22Rv1 (cell line): ENCODE measurements around the gene ARPC2.

Experiments used
- H3K27ac ChIP-seq: fragments of 450-650 bp; 2 replicates; pipeline ENCODE4 v1.5.1; 2017
- ZFX ChIP-seq: fragments of 450-650 bp; IDR thresholded peaks from 2 replicates; pipeline ENCODE4 v1.6.1; 2017; ENCODE audit warnings: antibody characterized with exemption, borderline replicate concordance
- TF ChIP-seq, protein P1 (sequence below): fragments of 450-650 bp; IDR thresholded peaks from 2 replicates; pipeline ENCODE4 v1.5.1; 2017; ENCODE audit warnings: mild to moderate bottlenecking

Gene ARPC2

DNA sequence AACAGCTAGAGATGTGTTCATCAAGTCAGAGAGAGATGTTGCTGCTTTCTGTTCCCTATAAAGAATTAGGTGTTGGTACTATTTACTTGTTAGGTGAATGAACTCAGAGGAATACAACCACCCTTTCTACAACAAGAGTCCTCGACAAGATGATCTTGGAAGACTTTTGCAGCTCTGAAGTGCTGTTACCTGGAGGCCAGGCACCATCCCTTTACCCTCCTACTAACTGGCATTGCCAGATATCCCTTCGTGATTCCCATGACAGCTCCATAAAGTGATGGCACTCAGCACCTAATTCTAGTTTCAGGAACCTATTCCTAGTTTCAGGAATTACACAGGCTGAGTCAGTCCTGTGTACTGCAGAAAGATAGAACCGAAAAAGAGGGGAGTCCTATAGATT is 9.9 kb downstream of the ARPC2 start:
- TF ChIP-seq, protein P1, sequence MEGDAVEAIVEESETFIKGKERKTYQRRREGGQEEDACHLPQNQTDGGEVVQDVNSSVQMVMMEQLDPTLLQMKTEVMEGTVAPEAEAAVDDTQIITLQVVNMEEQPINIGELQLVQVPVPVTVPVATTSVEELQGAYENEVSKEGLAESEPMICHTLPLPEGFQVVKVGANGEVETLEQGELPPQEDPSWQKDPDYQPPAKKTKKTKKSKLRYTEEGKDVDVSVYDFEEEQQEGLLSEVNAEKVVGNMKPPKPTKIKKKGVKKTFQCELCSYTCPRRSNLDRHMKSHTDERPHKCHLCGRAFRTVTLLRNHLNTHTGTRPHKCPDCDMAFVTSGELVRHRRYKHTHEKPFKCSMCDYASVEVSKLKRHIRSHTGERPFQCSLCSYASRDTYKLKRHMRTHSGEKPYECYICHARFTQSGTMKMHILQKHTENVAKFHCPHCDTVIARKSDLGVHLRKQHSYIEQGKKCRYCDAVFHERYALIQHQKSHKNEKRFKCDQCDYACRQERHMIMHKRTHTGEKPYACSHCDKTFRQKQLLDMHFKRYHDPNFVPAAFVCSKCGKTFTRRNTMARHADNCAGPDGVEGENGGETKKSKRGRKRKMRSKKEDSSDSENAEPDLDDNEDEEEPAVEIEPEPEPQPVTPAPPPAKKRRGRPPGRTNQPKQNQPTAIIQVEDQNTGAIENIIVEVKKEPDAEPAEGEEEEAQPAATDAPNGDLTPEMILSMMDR: no peak
- TF ChIP-seq ZFX: no peak
- H3K27ac ChIP-seq: no peak overlapping the region

DNA sequence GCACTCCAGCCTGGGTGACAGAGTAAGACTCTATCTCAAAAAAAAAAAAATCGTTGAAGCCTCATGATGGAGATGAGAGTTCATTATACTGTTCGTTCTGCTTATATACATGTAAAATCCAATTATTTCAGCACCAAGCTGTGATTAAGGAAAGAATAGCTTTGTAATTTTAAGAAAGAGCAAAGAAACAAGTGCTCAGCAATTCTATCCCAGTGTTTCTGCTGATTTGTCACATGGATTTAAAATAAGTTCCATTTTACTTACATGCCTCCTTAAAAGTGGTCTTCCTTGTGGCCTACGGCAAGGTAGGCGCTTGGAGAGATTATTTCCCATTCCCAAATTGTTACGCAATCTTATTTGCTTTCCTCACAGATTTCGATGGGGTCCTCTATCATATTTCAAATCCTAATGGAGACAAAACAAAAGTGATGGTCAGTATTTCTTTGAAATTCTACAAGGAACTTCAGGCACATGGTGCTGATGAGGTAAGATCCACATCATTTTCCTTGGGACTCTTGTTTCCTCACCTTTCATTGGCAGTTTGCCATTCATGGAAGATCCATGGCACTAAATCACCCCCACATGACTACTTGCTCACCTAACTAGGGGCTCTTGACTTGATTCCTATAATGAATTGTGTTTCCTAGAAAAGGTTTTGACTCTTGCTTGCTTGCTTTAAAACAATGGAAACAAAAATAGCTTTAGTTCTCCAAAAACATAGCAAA is 11.5 kb downstream of the ARPC2 start:
- no peak for TF ChIP-seq ZFX
- TF ChIP-seq, protein P1: no peak
- H3K27ac ChIP-seq: no peak overlapping the region

DNA sequence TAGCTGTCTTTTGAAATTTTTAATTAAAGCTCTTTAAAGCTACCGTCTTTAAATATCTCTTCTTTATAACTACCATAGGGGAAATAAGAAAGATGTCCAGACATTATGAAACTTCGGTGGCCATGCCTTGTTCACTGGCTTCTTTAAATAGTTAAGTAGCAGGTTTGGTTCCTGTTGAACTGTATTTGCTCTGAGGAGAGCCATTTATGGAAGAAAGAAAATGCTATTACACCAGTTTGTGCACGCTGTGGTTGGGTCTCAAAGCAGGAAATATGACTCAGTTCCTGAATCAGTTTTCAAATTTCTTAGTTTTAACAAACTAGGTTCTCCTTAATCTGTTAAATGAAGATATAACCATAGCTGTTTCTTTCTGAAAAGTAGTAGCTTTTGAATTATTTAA is 12.2 kb downstream of the ARPC2 start:
- H3K27ac ChIP-seq: peak overlapping the region; percentile 36
- no peak for TF ChIP-seq ZFX
- TF ChIP-seq, protein P1: no peak

DNA sequence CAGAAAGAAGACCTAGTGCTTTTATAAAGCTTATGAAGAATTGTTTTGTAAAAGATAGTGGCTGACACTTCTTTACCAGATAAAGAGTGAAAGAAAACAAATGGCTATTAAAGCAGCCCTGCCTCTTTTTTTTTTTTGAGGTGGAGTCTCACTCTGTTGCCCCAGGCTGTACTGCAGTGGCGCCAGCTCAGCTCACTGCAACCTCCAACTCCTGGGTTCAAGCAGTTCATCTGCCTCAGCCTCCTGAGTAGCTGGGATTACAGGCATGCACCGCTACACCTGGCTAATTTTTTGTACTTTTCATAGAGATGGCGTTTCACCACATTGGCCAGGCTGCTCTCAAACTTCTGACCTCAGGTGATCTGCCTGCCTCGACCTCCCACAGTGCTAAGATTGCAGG is 12.9 kb downstream of the ARPC2 start:
- peak overlapping the region; percentile 36 for H3K27ac ChIP-seq
- TF ChIP-seq, protein P1: no peak
- TF ChIP-seq ZFX: no peak

DNA sequence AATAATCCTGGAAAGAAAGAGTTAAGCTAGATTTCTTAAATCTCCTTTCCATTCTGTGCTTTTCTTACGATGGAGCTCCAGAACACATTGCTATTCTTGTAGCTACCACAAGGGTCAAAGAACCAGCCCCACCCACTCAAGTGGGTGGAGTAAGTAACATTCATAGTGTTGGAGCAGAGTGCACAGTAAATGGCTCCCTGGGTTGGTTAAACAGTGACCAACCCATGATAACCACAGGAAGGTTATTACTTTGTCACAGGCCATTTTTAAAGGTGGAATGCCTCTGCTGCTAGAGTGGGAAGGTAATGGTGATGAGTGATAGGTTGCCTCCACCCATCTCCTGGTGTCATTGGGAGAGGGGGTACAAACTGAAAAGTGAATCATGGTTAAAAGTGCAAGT is 13.9 kb downstream of the ARPC2 start:
- no peak for TF ChIP-seq ZFX
- TF ChIP-seq, protein P1: peak; percentile 33
- 0 out of 2 replicates have a peak overlapping the region, but pooled peaks have one; percentile 36 for H3K27ac ChIP-seq

DNA sequence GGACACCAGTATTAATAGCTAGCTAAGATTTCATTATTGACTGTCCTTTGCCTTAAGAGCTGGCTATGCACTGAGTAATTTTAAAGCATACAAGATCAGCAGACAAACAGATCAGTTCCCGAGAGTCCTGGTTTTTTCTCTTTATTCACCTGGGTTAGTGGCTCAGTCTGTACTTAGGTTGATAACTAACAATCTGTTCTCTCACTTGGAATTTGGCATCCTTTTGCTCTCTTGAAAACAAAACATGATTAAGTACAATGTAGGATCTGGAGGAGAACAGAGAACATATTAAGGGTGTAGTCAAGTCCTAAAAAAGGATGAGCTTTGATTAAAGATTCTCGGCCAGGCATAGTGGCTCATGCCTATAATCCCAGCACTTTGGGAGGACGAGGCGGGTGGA is 16.6 kb downstream of the ARPC2 start:
- no peak overlapping the region for H3K27ac ChIP-seq
- TF ChIP-seq, protein P1: no peak
- no peak for TF ChIP-seq ZFX

- no peak overlapping the region for H3K27ac ChIP-seq
- TF ChIP-seq, protein P1: no peak
- no peak for TF ChIP-seq ZFX
Observed at GRCh38 chr2:218234521-218234920, 17.5 kb downstream of the ARPC2 start.
